Activated naive CD8-positive, alpha-beta T cell (primary cell): ENCODE measurements around the gene C14orf132.

Source experiments
- H3K27ac Mint-ChIP-seq: one replicate; pipeline ENCODE4 v1.8.0; 2021; ENCODE audit warnings: mixed read lengths
- H3K27me3 Mint-ChIP-seq: one replicate; pipeline ENCODE4 v1.8.0; 2021; ENCODE audit warnings: mixed read lengths
- H3K36me3 Mint-ChIP-seq: one replicate; pipeline ENCODE4 v1.8.0; 2021; ENCODE audit warnings: mixed read lengths
- H3K4me1 Mint-ChIP-seq: one replicate; pipeline ENCODE4 v1.8.0; 2021; ENCODE audit warnings: low read depth, mixed read lengths
- H3K4me3 Mint-ChIP-seq: one replicate; pipeline ENCODE4 v1.8.0; 2021; ENCODE audit warnings: mild to moderate bottlenecking, mixed read lengths
- H3K9me3 Mint-ChIP-seq: one replicate; pipeline ENCODE4 v1.8.0; 2021; ENCODE audit warnings: low read depth, mixed read lengths

C14orf132 gene

DNA sequence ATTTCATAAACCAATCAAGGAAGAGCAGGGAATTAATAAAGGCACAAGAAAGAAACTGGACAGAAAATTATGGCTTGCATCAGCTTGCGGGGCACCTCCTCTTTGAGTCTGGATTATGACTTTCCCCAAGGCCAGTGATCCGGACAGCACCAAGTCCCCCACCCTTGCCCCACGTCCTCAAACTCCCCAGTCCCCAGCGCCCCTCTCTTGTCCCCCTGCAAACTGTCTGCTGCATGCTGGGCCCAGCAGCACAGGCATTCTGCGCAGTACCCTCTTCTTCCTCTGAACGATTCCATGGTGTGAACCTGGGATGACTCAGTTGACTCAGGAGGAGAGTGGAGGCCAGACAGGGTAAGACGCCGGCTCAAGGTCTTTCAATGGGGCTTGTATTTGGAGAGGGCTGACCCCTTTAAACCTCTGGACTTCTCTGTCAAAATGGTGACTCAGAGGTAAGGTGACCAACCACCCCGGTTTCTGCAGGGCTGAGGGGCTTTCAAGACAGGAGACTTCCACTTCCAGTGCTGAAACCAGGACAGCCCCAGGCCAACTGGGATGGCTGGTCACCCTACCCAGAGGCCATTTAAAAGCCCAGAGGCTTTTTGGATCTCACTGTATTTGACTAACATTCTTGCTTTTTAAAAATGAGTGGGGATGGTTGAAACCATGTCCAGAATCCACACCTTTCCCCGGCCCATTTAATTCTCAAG, 13.5 kb downstream of the C14orf132 start:
- no peaks in the 10 kb centered on the region for H3K4me1 Mint-ChIP-seq
- H3K27ac Mint-ChIP-seq = no peak overlapping the region
- no peaks in the 10 kb centered on the region for H3K36me3 Mint-ChIP-seq
- H3K27me3 Mint-ChIP-seq = peaks cover 11% of the 10 kb centered on the region
- H3K9me3 Mint-ChIP-seq = no peaks in the 10 kb centered on the region
- no peak overlapping the region for H3K4me3 Mint-ChIP-seq

DNA sequence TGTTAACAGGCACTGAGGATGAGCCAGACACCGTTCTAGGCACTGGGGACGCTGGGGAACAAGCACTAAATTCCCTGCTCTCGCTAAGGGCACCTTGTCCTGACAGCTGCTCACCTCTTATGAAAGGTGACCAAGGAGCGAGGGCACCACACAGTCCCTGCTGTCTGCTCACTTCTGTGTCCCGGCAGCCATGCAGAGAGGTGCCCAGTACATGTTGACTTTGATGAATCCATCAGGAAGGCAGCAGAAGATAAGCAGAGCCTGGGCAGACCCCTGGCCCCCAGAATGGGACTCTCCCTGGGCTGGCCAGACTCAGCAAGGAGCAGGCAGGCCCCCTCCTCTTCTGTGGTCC, 14.1 kb downstream of the C14orf132 start:
- H3K27me3 Mint-ChIP-seq = peaks cover 13% of the 10 kb centered on the region
- no peaks in the 10 kb centered on the region for H3K9me3 Mint-ChIP-seq
- no peaks in the 10 kb centered on the region for H3K4me1 Mint-ChIP-seq
- no peaks in the 10 kb centered on the region for H3K36me3 Mint-ChIP-seq
- H3K4me3 Mint-ChIP-seq = no peak overlapping the region
- no peak overlapping the region for H3K27ac Mint-ChIP-seq

DNA sequence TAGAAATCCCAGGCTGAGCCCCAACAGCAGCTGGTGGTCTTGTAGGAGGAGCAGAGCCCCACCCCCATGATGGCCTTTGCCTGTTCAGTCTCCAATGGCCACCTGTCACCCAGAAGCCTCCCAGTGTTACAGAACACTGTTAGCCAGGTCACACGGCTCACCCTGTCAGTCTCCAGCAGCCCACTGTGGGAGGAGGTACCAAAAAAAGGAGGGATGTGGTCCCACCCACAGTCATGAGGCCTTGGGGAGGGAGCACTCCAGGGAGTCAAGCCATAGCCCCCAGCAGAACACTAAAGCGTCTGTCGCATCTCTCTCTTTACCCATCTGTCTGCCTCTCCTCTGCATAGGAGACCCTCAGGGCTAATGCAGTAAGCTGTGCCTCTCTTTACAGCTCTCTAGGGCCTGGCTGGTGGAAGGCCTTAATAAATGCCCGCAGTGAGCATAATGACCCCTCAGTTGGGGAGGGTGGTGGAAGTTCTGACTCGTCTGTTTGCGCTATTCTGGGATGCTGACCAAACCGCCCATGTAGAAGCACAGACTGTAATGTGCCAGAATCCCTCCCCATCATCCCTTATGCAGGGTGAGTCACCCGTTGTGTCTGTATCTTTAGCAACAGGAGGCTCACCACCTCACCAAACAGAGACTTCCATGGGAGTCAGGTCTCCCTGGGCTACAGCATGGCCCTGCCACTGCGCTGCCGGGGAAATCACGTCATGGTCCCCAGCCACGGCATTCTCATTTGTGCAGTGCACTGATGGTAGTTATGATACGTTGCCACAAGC, 14.6 kb downstream of the C14orf132 start:
- no peaks in the 10 kb centered on the region for H3K9me3 Mint-ChIP-seq
- peaks cover 16% of the 10 kb centered on the region for H3K27me3 Mint-ChIP-seq
- no peaks in the 10 kb centered on the region for H3K36me3 Mint-ChIP-seq
- H3K4me3 Mint-ChIP-seq = no peak overlapping the region
- H3K27ac Mint-ChIP-seq = no peak overlapping the region
- no peaks in the 10 kb centered on the region for H3K4me1 Mint-ChIP-seq

DNA sequence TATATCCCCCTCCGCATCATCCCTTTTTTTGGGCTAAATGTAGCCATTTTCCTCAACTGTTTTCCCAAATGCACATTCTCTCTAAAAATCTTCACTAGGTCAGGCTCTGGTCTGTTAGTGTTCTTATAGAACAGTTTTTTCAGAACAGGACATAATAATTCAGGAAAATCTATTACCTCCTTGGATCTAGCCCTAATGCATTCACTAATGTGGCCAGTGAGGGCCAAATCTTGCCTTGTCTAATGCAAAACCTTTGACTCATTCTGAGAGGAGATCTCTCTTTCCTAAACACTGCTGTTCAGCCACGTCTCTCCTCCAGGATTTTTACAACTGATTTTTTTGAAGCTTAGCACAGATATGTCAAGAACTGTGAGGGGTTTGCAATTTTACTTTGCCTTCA, 15.5 kb downstream of the C14orf132 start:
- H3K4me3 Mint-ChIP-seq = no peak overlapping the region
- H3K27me3 Mint-ChIP-seq = peaks cover 16% of the 10 kb centered on the region
- no peak overlapping the region for H3K27ac Mint-ChIP-seq
- H3K36me3 Mint-ChIP-seq = no peaks in the 10 kb centered on the region
- H3K9me3 Mint-ChIP-seq = no peaks in the 10 kb centered on the region
- no peaks in the 10 kb centered on the region for H3K4me1 Mint-ChIP-seq

DNA sequence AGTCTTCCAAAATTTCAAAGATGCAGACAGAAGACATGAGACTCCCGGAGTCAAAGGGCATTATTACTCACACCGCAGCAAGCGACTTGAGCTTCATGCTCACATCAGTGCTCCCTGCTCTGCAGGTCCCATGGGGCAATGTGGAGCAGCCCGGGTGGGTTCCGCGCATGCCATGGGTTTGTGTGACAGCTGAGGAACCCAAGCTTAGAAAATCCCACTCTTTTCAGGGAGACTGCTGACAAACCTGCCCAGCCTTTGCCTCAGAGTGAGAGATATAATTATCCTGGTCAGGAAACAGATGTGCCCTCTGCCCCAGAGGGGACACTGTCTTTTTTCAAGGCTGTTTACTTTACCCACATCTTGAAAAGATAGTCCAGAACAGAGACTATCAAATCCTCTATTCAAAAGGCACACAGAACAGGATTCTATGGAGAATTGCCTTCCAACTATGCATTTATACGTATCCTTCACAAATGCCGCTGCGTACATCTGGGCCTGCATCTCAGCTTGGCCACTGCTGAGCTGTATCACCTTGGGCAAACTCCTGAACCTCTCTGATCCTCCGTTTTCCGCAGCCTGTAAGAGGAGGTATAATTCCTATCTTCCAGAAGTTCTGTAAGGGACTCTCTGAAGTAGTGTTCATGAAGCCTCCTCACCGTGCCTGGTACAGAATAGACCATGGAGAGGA, 16.0 kb downstream of the C14orf132 start:
- Mint-ChIP-seq H3K4me1 (no peaks in the 10 kb centered on the region), H3K27ac (no peak overlapping the region), H3K4me3 (no peak overlapping the region), H3K27me3 (peaks cover 17% of the 10 kb centered on the region), H3K9me3 (no peaks in the 10 kb centered on the region), H3K36me3 (no peaks in the 10 kb centered on the region)

DNA sequence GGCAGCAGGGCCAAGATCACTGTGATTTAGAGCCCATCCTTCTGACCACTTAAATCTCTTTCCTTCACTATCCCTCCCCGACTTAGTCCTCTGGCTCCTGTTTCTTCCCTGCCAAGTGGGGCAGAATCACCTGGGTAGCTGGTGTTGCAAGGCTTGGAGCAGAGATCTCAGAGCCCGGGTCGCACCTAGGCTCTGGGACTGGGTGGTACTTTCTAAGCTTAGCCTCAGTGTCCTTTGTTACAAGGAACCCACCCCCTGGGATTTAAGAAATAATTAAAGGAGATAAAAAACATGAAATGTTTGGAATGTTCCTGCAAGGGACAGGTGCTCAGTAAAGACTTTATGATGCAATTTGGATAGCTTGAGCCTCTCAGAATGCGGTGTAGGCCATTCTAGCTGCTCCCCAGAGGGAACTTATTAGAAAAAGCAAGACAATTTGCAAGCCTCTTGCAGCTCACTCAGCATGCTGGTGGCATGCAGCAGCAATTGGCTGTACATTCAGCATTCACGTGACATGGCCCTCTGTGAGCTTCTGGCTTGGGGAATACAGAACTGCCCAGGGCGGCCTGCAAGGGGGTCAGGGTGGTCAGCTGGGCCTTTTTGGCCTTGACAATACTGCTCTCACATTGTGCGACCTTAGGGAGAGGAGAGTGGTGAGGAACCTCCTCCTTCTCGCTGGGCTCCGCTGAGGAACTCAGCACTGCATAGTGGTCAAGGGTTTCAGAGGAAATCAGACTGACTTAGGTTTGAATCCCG, 16.8 kb downstream of the C14orf132 start:
- Mint-ChIP-seq H3K9me3 (no peaks in the 10 kb centered on the region), H3K4me3 (no peak overlapping the region), H3K36me3 (no peaks in the 10 kb centered on the region), H3K27ac (no peak overlapping the region), H3K4me1 (no peaks in the 10 kb centered on the region), H3K27me3 (peaks cover 23% of the 10 kb centered on the region)

DNA sequence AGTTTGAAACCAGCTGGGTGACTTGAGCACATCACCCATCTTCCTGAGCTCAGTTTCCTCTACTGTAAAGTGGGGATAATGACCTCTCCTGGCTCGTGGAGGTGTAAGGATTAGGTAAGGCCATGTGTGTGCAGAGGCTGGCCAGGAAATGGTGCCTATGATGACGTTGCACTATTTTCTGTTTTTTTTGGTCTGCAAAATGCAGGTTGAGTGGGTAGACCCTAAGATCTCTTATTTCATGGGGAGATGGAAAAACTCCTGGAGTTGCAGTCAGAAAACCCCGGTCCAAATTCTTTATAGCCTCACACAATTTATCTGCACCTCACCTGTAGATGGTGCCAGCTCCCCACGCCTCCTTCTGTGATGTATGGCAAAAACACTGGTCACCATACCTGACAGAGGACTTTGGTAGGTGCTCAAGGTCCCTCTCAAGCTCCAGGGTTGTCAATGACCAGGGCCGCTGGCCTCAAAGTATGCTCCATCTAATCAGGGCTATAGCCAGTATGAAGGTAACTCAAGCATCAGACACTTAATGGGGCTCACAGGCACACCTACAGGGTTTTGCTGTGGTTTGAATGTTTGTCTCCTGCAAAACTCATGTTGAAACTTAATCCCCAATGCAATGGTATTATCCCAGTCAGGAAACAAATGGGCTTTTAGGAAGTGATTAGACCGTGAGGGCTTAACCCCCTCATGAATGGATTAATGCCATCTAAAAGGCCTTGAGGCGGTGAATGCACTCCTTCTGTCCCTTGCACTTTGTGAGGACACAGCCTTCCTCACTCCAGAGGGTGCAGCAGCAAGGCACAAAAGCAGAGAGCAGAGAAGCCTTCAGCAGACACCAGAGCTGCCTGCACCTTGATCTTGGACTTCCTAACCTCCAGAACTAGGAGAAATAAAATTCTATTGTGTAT, 17.6 kb downstream of the C14orf132 start:
- Mint-ChIP-seq H3K4me1 (no peaks in the 10 kb centered on the region), H3K4me3 (no peak overlapping the region), H3K27me3 (peaks cover 21% of the 10 kb centered on the region), H3K36me3 (no peaks in the 10 kb centered on the region), H3K27ac (no peak overlapping the region), H3K9me3 (no peaks in the 10 kb centered on the region)

DNA sequence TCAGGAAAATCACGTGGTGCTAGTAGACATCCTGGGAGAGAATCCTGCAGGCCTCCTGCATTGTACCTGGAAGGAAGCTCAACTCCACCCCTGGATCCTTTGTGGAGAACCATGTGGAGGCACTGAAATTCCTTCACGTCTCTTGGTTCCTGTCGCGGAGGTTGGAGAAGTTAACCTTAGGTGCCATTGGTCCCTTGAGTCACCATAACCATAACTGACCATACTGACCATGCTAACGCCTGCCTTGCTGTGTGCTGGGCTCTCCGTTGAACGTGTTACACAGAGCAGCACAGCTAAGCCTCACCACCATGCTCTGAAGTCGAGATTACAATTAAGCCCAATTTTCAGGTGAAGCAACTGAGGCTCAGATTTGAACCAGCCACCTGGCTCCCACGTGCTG, 18.6 kb downstream of the C14orf132 start:
- Mint-ChIP-seq H3K4me3 (no peak overlapping the region), H3K27ac (no peak overlapping the region), H3K27me3 (peaks cover 23% of the 10 kb centered on the region), H3K4me1 (no peaks in the 10 kb centered on the region), H3K36me3 (no peaks in the 10 kb centered on the region), H3K9me3 (no peaks in the 10 kb centered on the region)

DNA sequence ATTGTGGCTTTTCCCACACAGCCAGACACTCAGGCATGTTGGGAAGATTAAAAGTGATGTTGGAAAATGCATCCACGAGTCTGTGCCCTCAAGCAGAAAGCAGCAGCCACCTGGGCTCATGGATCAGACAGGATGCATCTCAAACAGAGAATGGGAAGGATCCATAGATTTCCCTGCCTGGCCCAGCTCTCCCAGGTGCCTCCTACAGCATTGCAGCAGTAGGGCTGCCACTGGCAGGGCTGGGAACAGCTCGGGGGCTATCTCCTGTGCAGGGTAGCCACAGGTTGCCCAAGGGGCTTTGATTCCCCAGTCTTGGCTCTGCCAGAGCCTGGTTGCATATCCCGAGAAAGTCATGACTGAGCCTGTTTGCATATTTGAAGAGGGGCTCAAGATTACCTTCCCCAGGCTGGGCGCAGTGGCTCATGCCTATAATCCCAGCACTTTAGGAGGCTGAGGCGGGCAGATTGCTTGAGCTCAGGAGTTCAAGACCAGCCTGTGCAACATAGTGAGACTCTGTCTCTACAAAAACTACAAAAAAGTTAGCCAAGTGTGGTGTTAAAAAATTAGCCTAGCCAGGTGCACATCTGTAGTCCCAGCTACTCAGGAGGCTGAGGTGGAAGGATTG, 19.5 kb downstream of the C14orf132 start:
- H3K9me3 Mint-ChIP-seq = no peaks in the 10 kb centered on the region
- H3K27me3 Mint-ChIP-seq = peaks cover 25% of the 10 kb centered on the region

DNA sequence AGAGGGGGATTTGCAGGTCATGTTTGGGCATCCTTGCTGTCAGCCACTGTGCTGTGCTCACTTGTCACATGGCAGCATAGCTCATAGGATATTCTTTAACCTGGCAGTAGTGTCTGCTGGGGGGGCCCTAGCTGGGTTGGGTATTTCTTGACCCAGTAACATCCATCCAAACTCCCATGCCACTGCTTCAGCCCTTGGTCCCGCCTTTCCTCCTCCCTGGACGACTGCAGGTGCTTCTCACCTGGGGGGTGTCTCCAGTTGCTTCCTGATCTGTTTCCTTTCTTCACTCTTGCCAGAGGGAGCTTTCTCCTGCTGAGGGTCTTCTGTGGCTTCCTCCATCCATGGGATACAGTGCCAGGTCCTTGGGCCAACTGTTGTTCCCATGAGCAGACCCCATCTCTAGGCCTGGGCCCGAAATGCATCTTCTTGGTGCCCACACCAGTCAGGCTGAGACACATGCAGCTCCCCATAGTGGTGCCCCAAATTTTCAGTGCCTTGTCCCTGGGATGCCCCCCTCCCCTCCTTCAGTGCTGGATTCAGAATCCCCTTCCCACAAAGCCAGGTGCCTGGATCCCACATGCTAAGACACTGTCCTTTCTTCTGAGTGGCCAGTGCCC, 20.5 kb downstream of the C14orf132 start:
- no peak overlapping the region for H3K4me3 Mint-ChIP-seq
- no peaks in the 10 kb centered on the region for H3K4me1 Mint-ChIP-seq
- no peaks in the 10 kb centered on the region for H3K9me3 Mint-ChIP-seq
- H3K27ac Mint-ChIP-seq = no peak overlapping the region
- no peaks in the 10 kb centered on the region for H3K36me3 Mint-ChIP-seq
- H3K27me3 Mint-ChIP-seq = peaks cover 25% of the 10 kb centered on the region

More for the DNA sequence above, 19.5 kb downstream of the C14orf132 start:
- no peak overlapping the region for H3K4me3 Mint-ChIP-seq
- H3K27ac Mint-ChIP-seq = no peak overlapping the region
- H3K4me1 Mint-ChIP-seq = no peaks in the 10 kb centered on the region
- H3K36me3 Mint-ChIP-seq = no peaks in the 10 kb centered on the region

DNA sequence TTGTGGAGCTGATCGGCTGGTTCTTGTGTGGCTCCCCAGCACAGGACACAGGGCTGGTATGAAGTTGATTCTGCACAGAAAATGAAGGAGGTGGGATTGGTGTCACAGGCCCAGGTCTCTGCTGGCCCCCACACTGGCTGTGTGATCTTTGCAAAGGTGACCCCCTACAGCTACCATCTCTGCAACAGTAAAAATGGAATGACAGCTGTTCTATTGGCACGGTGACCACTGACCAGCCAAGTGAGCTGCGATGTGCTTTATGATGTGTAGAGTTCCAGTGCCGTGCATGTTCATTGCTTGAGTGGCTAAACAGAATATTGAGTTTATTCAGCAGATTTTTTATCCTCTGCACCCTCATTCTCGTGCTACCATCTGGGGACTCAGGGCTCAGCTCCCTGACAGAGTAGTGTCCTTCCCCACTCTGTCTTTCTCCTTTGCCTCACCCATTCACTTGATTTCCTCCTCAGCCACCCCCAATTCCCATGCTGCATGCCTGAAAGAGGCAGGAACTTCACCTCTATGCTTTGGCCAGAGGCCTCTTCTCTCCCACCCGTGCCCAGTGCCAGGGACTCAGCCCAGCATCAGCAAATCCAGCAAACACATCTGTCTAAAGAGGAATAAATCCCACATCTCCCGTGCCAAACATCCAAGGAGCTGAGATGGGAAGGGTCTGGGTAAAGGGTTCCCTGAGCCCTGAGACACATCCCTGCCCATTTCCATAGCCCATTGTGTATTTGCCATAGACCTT, 21.2 kb downstream of the C14orf132 start:
- Mint-ChIP-seq H3K27me3 (peaks cover 23% of the 10 kb centered on the region), H3K4me1 (no peaks in the 10 kb centered on the region), H3K36me3 (no peaks in the 10 kb centered on the region), H3K27ac (no peak overlapping the region), H3K4me3 (no peak overlapping the region), H3K9me3 (no peaks in the 10 kb centered on the region)

DNA sequence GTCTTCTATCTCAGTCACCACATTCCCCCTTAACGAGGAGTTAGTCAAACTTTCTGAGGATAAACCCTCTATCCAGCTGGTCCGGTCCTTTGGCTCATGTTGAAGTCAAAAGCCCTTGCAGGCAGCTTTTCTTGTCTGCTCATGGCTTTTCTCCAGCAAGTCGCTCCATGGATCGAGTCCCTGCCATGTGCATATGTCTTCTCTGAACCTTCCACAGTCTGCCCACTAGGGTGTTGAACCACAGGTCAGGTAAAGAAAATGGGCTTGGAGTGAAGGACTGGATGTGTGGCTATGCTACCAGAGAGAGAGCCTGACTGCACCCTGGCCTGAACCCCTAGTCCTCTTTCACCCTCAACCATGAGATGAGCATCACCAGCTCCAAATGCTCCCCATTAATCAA, 22.8 kb downstream of the C14orf132 start:
- Mint-ChIP-seq H3K4me3 (no peak overlapping the region), H3K9me3 (no peaks in the 10 kb centered on the region), H3K27me3 (peaks cover 25% of the 10 kb centered on the region), H3K27ac (no peak overlapping the region), H3K4me1 (no peaks in the 10 kb centered on the region), H3K36me3 (no peaks in the 10 kb centered on the region)

DNA sequence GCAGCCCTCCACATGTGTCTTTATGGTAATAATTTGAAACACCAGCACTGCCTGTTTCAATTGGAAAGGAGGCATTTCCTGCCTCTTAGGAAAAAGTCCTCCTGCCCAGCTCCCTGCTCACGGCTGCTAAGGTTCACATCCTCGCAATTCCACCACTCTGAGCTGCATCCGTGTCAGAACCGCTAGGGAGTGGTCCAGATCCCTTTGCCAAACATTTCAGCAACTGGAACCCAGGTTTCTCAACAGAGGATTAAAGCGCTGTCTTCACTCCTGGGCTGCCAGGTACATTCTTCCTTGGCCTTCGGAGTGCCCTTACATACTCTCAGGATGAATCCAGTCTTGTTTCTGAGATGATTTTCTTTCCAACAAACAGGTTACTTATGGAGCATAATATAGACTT, 23.3 kb downstream of the C14orf132 start:
- no peak overlapping the region for H3K27ac Mint-ChIP-seq
- no peak overlapping the region for H3K4me3 Mint-ChIP-seq
- H3K36me3 Mint-ChIP-seq = no peaks in the 10 kb centered on the region
- H3K4me1 Mint-ChIP-seq = no peaks in the 10 kb centered on the region
- no peaks in the 10 kb centered on the region for H3K9me3 Mint-ChIP-seq
- peaks cover 25% of the 10 kb centered on the region for H3K27me3 Mint-ChIP-seq
